ENCODE results near the gene TEX26. TPM values are rescaled to one million over a fixed set of nuclear protein-coding genes. Genes with fewer than 3 reads are reported as not detected.

Gene TEX26
- total RNA-seq, 2 experiments from 2014 or later, result not detected

DNA sequence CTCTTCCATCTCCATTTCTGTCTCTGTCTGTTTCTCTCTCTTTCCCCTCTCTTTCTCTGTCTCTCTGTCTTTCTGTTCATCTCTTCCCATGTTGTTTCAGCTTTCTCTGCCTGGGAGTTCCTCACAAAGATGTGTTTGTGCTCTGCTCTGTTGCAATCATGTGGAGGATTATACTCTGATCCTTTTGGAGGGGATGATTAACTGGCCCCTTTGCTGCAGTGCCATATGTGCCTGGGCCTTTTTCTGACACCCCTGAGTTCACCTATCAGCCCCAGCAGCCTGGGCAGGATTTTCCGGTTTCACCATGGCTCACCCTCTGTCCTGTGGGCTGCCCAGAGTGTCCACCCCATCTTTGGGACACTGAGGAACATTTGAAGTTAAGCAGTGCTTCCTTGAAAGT is 9.0 kb upstream of the TEX26 start:
- TF ChIP-seq, protein P1, sequence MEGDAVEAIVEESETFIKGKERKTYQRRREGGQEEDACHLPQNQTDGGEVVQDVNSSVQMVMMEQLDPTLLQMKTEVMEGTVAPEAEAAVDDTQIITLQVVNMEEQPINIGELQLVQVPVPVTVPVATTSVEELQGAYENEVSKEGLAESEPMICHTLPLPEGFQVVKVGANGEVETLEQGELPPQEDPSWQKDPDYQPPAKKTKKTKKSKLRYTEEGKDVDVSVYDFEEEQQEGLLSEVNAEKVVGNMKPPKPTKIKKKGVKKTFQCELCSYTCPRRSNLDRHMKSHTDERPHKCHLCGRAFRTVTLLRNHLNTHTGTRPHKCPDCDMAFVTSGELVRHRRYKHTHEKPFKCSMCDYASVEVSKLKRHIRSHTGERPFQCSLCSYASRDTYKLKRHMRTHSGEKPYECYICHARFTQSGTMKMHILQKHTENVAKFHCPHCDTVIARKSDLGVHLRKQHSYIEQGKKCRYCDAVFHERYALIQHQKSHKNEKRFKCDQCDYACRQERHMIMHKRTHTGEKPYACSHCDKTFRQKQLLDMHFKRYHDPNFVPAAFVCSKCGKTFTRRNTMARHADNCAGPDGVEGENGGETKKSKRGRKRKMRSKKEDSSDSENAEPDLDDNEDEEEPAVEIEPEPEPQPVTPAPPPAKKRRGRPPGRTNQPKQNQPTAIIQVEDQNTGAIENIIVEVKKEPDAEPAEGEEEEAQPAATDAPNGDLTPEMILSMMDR (conservative IDR thresholded peaks at IDR 0.05; ENCODE audit: low read length), result no peak
- TF ChIP-seq EZH2phosphoT487 (IDR thresholded peaks at IDR 0.05; ENCODE audit: borderline replicate concordance, low read depth, low read length), result no peak
- no TSS peak for BruUV-seq (replicated peaks)
- CTCF ChIA-PET (ENCODE audit: unreplicated experiment), result no interaction called here

DNA sequence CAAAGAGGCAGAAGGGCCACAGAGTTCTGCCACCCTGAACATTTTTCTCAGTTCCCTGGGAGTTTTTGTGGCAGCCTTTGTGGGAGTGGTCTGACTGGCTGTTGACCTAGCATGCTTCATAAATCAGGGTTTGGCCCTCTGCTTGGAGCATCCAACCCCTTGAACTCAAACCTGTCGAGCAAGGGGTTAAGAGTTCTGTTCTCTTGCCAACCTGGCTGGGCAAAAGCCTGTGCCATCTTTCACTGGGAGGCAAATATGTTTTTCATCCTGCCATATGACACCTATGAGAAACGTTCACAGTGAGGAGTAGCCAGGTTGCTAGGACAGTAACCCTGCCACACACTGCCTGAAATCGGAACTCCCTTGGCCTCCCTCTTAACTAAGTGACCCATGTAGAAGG is 7.7 kb upstream of the TEX26 start:
- H2AFZ ChIP-seq (ENCODE audit: low read length), result no peak overlapping the region
- H3K36me3 ChIP-seq (ENCODE audit: insufficient read depth, low read length), result no peaks in the 10 kb centered on the region
- no peaks in the 10 kb centered on the region for H3K4me1 ChIP-seq (ENCODE audit: insufficient read depth, low read length, poor library complexity, severe bottlenecking)
- H3K9me2 ChIP-seq (ENCODE audit: insufficient read depth, low read length), result no peaks in the 10 kb centered on the region
- no peak overlapping the region for H3K4me3 ChIP-seq (ENCODE audit: low read depth, low read length, poor library complexity, severe bottlenecking)
- no peaks in the 10 kb centered on the region for H3K9me3 ChIP-seq (ENCODE audit: low read length)
- no peak for DNase-seq (ENCODE audit: low spot score)
- POLR2A ChIA-PET, result interaction anchor here (0.7 kb wide), 1 partner anchor 953 kb away, joined by 5 read pairs; no protein-coding TSS in a partner anchor
- H3K79me2 ChIP-seq (ENCODE audit: insufficient read depth, low read depth, low read length), result no peaks in the 10 kb centered on the region
- CTCF ChIA-PET (ENCODE audit: unreplicated experiment), result no interaction called here
- H3K4me2 ChIP-seq (ENCODE audit: low read length), result no peak overlapping the region
- TF ChIP-seq, protein P1 (conservative IDR thresholded peaks at IDR 0.05; ENCODE audit: low read length), result no peak
- TF ChIP-seq EZH2phosphoT487 (IDR thresholded peaks at IDR 0.05; ENCODE audit: borderline replicate concordance, low read depth, low read length), result no peak
- no peaks in the 10 kb centered on the region for H4K20me1 ChIP-seq (ENCODE audit: insufficient read depth, low read length)
- intact Hi-C loops (cut with micrococcal nuclease; ENCODE audit: unreplicated experiment), result no loop called here
- no peak overlapping the region for H3K27ac ChIP-seq (ENCODE audit: low read depth, low read length, poor library complexity, severe bottlenecking)
- no TSS peak for BruUV-seq (replicated peaks)

More for the DNA sequence above, 9.0 kb upstream of the TEX26 start:
- Histone ChIP-seq H3K79me2 (ENCODE audit: insufficient read depth, low read depth, low read length) (no peaks in the 10 kb centered on the region), H4K20me1 (ENCODE audit: insufficient read depth, low read length) (no peaks in the 10 kb centered on the region), H3K9me3 (ENCODE audit: low read length) (no peaks in the 10 kb centered on the region), H3K4me1 (ENCODE audit: insufficient read depth, low read length, poor library complexity, severe bottlenecking) (no peaks in the 10 kb centered on the region), H3K4me3 (ENCODE audit: low read depth, low read length, poor library complexity, severe bottlenecking) (no peak overlapping the region), H3K27ac (ENCODE audit: low read depth, low read length, poor library complexity, severe bottlenecking) (no peak overlapping the region), H2AFZ (ENCODE audit: low read length) (no peak overlapping the region), H3K36me3 (ENCODE audit: insufficient read depth, low read length) (no peaks in the 10 kb centered on the region), H3K4me2 (ENCODE audit: low read length) (no peak overlapping the region), H3K9me2 (ENCODE audit: insufficient read depth, low read length) (no peaks in the 10 kb centered on the region)
- intact Hi-C loops (cut with micrococcal nuclease; ENCODE audit: unreplicated experiment), result no loop called here
- DNase-seq (ENCODE audit: low spot score), result no peak
- POLR2A ChIA-PET, result interaction anchor here (0.7 kb wide), 1 partner anchor 99 kb away, joined by 4 read pairs; no protein-coding TSS in a partner anchor

DNA sequence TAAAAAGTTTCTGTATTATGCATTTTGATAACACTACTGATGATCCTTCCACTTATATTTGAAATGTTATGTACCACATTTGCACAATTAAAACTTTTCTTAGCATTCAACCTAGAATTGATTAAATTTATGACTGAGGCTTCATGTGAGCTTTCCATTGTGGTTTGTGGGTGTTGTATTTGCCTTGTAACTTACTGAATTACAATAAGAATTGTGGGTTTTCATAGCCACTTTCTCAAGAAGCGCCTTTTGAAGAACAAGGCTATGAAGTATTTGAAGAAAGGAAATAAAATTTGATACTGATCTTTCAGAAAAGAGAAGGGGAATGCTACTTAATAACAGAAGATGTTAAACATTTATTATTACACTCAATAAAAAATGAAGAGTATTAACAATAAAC is 7.0 kb upstream of the TEX26 start:
- Histone ChIP-seq H3K9me2 (ENCODE audit: insufficient read depth, low read length) (no peaks in the 10 kb centered on the region), H3K79me2 (ENCODE audit: insufficient read depth, low read depth, low read length) (no peaks in the 10 kb centered on the region), H3K4me1 (ENCODE audit: insufficient read depth, low read length, poor library complexity, severe bottlenecking) (no peaks in the 10 kb centered on the region), H3K36me3 (ENCODE audit: insufficient read depth, low read length) (no peaks in the 10 kb centered on the region), H3K9me3 (ENCODE audit: low read length) (no peaks in the 10 kb centered on the region), H2AFZ (ENCODE audit: low read length) (no peak overlapping the region), H3K4me3 (ENCODE audit: low read depth, low read length, poor library complexity, severe bottlenecking) (no peak overlapping the region), H3K27ac (ENCODE audit: low read depth, low read length, poor library complexity, severe bottlenecking) (no peak overlapping the region), H4K20me1 (ENCODE audit: insufficient read depth, low read length) (no peaks in the 10 kb centered on the region), H3K4me2 (ENCODE audit: low read length) (no peak overlapping the region)
- no peak for DNase-seq (ENCODE audit: low spot score)
- POLR2A ChIA-PET, result interaction anchor here (0.5 to 0.7 kb wide), 2 partner anchors 732 to 954 kb away, joined by 3 to 5 read pairs; no protein-coding TSS in a partner anchor
- TF ChIP-seq EZH2phosphoT487 (IDR thresholded peaks at IDR 0.05; ENCODE audit: borderline replicate concordance, low read depth, low read length), result no peak
- TF ChIP-seq, protein P1 (conservative IDR thresholded peaks at IDR 0.05; ENCODE audit: low read length), result no peak
- CTCF ChIA-PET (ENCODE audit: unreplicated experiment), result interaction anchor here (0.5 kb wide), 1 partner anchor 51 kb away, joined by 3 read pairs; no protein-coding TSS in a partner anchor
- no TSS peak for BruUV-seq (replicated peaks)
- intact Hi-C loops (cut with micrococcal nuclease; ENCODE audit: unreplicated experiment), result no loop called here

Data from OCI-LY7 (cell line).